ENCODE measurements around the gene SLC2A10.

SLC2A10 gene

DNA sequence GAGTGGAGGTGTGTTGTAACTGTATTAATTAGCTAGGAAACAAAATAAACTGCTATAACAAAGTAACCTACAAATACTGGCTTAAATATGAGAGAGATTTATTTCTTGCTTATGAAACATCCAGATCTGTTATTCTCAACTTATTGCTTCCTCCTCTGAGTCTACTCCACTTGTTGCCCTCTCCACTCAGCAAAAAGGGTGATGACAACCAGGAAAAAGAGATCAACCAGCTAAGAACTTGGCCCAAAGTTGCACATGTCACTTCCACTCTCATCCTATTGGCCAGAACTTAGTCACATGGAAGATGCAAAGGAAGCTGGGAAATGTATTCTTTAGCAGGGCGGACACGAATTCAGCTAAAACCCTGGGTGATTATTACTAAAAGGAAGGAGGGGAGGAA is 15.0 kb upstream of the SLC2A10 start:
- peak overlapping the region; percentile 8 for H3K9ac ChIP-seq (ENCODE audit: low read depth, low read length, poor library complexity, severe bottlenecking)
- no peak for TF ChIP-seq EZH2phosphoT487 (IDR thresholded peaks at IDR 0.05; ENCODE audit: borderline replicate concordance)
- TF ChIP-seq, protein P1, sequence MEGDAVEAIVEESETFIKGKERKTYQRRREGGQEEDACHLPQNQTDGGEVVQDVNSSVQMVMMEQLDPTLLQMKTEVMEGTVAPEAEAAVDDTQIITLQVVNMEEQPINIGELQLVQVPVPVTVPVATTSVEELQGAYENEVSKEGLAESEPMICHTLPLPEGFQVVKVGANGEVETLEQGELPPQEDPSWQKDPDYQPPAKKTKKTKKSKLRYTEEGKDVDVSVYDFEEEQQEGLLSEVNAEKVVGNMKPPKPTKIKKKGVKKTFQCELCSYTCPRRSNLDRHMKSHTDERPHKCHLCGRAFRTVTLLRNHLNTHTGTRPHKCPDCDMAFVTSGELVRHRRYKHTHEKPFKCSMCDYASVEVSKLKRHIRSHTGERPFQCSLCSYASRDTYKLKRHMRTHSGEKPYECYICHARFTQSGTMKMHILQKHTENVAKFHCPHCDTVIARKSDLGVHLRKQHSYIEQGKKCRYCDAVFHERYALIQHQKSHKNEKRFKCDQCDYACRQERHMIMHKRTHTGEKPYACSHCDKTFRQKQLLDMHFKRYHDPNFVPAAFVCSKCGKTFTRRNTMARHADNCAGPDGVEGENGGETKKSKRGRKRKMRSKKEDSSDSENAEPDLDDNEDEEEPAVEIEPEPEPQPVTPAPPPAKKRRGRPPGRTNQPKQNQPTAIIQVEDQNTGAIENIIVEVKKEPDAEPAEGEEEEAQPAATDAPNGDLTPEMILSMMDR (conservative IDR thresholded peaks at IDR 0.05; ENCODE audit: low read length): no peak
- no peaks in the 10 kb centered on the region for H3K36me3 ChIP-seq (ENCODE audit: insufficient read depth, low read length)
- peaks cover 30% of the 10 kb centered on the region for H3K4me1 ChIP-seq (ENCODE audit: insufficient read depth, low read length, poor library complexity, severe bottlenecking)
- H2AFZ ChIP-seq (ENCODE audit: low read length): peak overlapping the region; percentile 62; the same call in 1 of the 2 replicates
- H3F3A ChIP-seq (ENCODE audit: low read depth): no peaks in the 10 kb centered on the region
- no peaks in the 10 kb centered on the region for H3K9me2 ChIP-seq (replicated peaks; ENCODE audit: low read depth, low read length)
- no peaks in the 10 kb centered on the region for H4K20me1 ChIP-seq (ENCODE audit: insufficient read depth, low read length, poor library complexity, severe bottlenecking)
- no peaks in the 10 kb centered on the region for H3K27me3 ChIP-seq (ENCODE audit: insufficient read depth, low read length, poor library complexity, severe bottlenecking)
- no peaks in the 10 kb centered on the region for H3K9me3 ChIP-seq (ENCODE audit: insufficient read depth, low read depth, low read length)
- peak overlapping the region; percentile 68 for H3K4me2 ChIP-seq (ENCODE audit: low read depth, low read length, poor library complexity, severe bottlenecking)
- H3K4me3 ChIP-seq (ENCODE audit: low read length, poor library complexity, severe bottlenecking): peak overlapping the region; percentile 7
- H3K79me2 ChIP-seq (ENCODE audit: insufficient read depth, low read length): no peaks in the 10 kb centered on the region

DNA sequence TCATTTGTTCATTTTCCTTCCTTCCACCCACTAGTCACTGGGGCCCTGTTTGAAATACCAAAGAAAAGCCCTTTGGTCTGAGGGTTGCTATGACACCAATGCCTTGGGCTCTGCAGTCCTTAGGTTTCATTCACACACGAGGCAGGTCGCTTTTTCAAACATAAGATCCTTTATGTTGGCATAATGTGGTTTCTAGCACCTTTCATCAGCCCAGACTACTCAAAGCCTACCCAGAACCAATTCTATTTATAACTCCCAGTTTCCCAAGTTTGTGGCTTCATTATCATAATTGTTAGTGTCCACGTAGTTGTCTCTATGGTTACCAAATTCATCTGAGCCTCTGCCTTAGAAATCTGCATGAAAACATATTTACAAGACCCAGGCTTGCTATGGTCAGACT is 13.6 kb upstream of the SLC2A10 start:
- peaks cover 24% of the 10 kb centered on the region for H3K4me1 ChIP-seq (ENCODE audit: insufficient read depth, low read length, poor library complexity, severe bottlenecking)
- no peaks in the 10 kb centered on the region for H3K36me3 ChIP-seq (ENCODE audit: insufficient read depth, low read length)
- no peak for TF ChIP-seq EZH2phosphoT487 (IDR thresholded peaks at IDR 0.05; ENCODE audit: borderline replicate concordance)
- TF ChIP-seq, protein P1 (conservative IDR thresholded peaks at IDR 0.05; ENCODE audit: low read length): no peak
- peak overlapping the region; percentile 47 for H3K4me2 ChIP-seq (ENCODE audit: low read depth, low read length, poor library complexity, severe bottlenecking)
- no peaks in the 10 kb centered on the region for H3K9me3 ChIP-seq (ENCODE audit: insufficient read depth, low read depth, low read length)
- H3K79me2 ChIP-seq (ENCODE audit: insufficient read depth, low read length): no peaks in the 10 kb centered on the region
- no peak overlapping the region for H3K9ac ChIP-seq (ENCODE audit: low read depth, low read length, poor library complexity, severe bottlenecking)
- no peaks in the 10 kb centered on the region for H4K20me1 ChIP-seq (ENCODE audit: insufficient read depth, low read length, poor library complexity, severe bottlenecking)
- 0 out of 2 replicates have a peak overlapping the region, but pooled peaks have one; percentile 1 for H2AFZ ChIP-seq (ENCODE audit: low read length)
- no peaks in the 10 kb centered on the region for H3K9me2 ChIP-seq (replicated peaks; ENCODE audit: low read depth, low read length)
- H3K4me3 ChIP-seq (ENCODE audit: low read length, poor library complexity, severe bottlenecking): no peak overlapping the region
- H3F3A ChIP-seq (ENCODE audit: low read depth): no peaks in the 10 kb centered on the region
- no peaks in the 10 kb centered on the region for H3K27me3 ChIP-seq (ENCODE audit: insufficient read depth, low read length, poor library complexity, severe bottlenecking)

DNA sequence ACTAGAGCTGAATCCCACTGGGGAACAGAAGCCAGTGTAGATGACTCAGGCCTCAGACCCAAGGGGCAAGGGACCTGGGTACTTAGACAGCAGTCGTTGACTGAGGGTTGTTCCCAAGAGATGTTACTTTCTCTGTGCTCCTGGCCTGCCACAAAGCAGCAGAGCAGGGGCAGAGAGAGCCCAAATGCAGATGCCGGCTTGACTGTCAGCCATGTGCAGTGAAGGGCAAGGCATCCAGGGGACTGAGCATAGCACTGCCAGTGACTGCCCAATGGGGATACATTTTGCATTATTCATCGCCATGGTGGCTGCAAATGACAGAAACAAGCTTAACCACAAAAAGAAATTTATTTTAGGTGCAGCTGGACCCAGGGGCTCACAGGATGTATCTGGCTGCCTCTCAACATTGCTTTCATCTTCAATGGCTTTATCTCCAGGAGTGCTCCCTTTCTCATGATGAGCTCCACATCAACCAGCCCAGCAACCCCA is 12.6 kb upstream of the SLC2A10 start:
- H3K9ac ChIP-seq (ENCODE audit: low read depth, low read length, poor library complexity, severe bottlenecking): peak overlapping the region; percentile 37
- no peaks in the 10 kb centered on the region for H3K9me3 ChIP-seq (ENCODE audit: insufficient read depth, low read depth, low read length)
- no peaks in the 10 kb centered on the region for H3K36me3 ChIP-seq (ENCODE audit: insufficient read depth, low read length)
- H2AFZ ChIP-seq (ENCODE audit: low read length): peak overlapping the region; percentile 50; the same call in 1 of the 2 replicates
- TF ChIP-seq, protein P1 (conservative IDR thresholded peaks at IDR 0.05; ENCODE audit: low read length): no peak
- no peak for TF ChIP-seq EZH2phosphoT487 (IDR thresholded peaks at IDR 0.05; ENCODE audit: borderline replicate concordance)
- no peaks in the 10 kb centered on the region for H3K27me3 ChIP-seq (ENCODE audit: insufficient read depth, low read length, poor library complexity, severe bottlenecking)
- no peaks in the 10 kb centered on the region for H3K79me2 ChIP-seq (ENCODE audit: insufficient read depth, low read length)
- H3K4me2 ChIP-seq (ENCODE audit: low read depth, low read length, poor library complexity, severe bottlenecking): peak overlapping the region; percentile 47
- no peaks in the 10 kb centered on the region for H4K20me1 ChIP-seq (ENCODE audit: insufficient read depth, low read length, poor library complexity, severe bottlenecking)
- H3K4me1 ChIP-seq (ENCODE audit: insufficient read depth, low read length, poor library complexity, severe bottlenecking): peaks cover 24% of the 10 kb centered on the region
- no peaks in the 10 kb centered on the region for H3K9me2 ChIP-seq (replicated peaks; ENCODE audit: low read depth, low read length)
- H3K4me3 ChIP-seq (ENCODE audit: low read length, poor library complexity, severe bottlenecking): no peak overlapping the region
- no peaks in the 10 kb centered on the region for H3F3A ChIP-seq (ENCODE audit: low read depth)

Data from Loucy (cell line).